Stomach (tissue), 9 donors: ENCODE results near the gene CIAO2B. TPM values are rescaled to one million over a fixed set of nuclear protein-coding genes. Genes with fewer than 3 reads are reported as not detected.

Experiments
- DNase-seq, 2 donors: peaks; one replicate each; pipeline versions ENCODE4 v3.0.0 to v3.0.0-alpha.2; 2013 to 2019
- H3K27ac ChIP-seq, 5 donors: fragments of 200-600 bp in 4 of 5; sonication (generic) in 4 of 5; one replicate each; pipeline ENCODE4 v1.5.1; 2013 to 2019; ENCODE audit warnings: mild to moderate bottlenecking in 1 of 5, moderate library complexity in 1 of 5
- H3K27me3 ChIP-seq, 3 donors: fragments of 200-600 bp; sonication (generic); one replicate each; pipeline ENCODE4 v1.5.1; 2017 to 2019; ENCODE audit warnings: mixed run types in 1 of 3
- H3K36me3 ChIP-seq, 4 donors: fragments of 200-600 bp; sonication (generic); 1 replicate in 3 of 4; 2 replicates in 1 of 4; pipeline ENCODE4 v1.5.1; 2016 to 2019
- H3K4me1 ChIP-seq, 4 donors: fragments of 200-600 bp; sonication (generic); one replicate each; pipeline ENCODE4 v1.5.1; 2016 to 2019
- H3K4me3 ChIP-seq, 4 donors: fragments of 200-600 bp; sonication (generic) in 3 of 4; one replicate each; pipeline ENCODE4 v1.5.1; 2016 to 2019; ENCODE audit warnings: mild to moderate bottlenecking in 1 of 4
- H3K9me3 ChIP-seq, 4 donors: fragments of 200-600 bp; sonication (generic); one replicate each; pipeline ENCODE4 v1.5.1; 2016 to 2019
- CTCF ChIP-seq, 7 experiments: fragments of 450-650 bp in 4 of 7; fragments of 200-600 bp in 3 of 7; sonication (generic) in 3 of 7; IDR thresholded peaks; one replicate each; pipeline ENCODE4 v1.5.1; 2016 to 2019; ENCODE audit warnings: antibody characterized with exemption in 7 of 7, control low read depth in 2 of 7, mild to moderate bottlenecking in 1 of 7
- EP300 ChIP-seq: sonication (generic); formaldehyde crosslinking; IDR thresholded peaks from one replicate; pipeline ENCODE4 v1.6.1; 2017; ENCODE audit warnings: antibody characterized with exemption
- POLR2A ChIP-seq, 4 donors: fragments of 450-650 bp; IDR thresholded peaks; one replicate each; pipeline ENCODE4 v1.6.1; 2016; ENCODE audit warnings: antibody characterized with exemption in 4 of 4, control low read depth in 2 of 4, mild to moderate bottlenecking in 1 of 4, moderate library complexity in 1 of 4
- POLR2AphosphoS5 ChIP-seq, 3 donors: sonication (generic); formaldehyde crosslinking; IDR thresholded peaks; one replicate each; pipeline ENCODE4 v1.6.1; 2016; ENCODE audit warnings: antibody characterized with exemption in 3 of 3
- WGBS, 5 donors: extraction: QIAGEN DNeasy Blood & Tissue Kit in 3 of 5; methylation state at CpG; one replicate each; pipeline versions ENCODE4 v1.1.5 to v1.1.7; 2013 to 2018; 5-methylcytosine and 5-hydroxymethylcytosine counted together
- intact Hi-C: fragments of 100-400 bp; cut with DNase I; formaldehyde crosslinking; loops from one replicate; pipeline ENCODE4 v1.15.1; 2023; ENCODE audit warnings: low total_unique reads
- polyA plus RNA-seq, 3 donors: library from polyadenylated mRNA; stranded (reverse); fragments of 200-250 nt; gene quantifications; one replicate each; pipeline ENCODE4 v1.2.3, GENCODE V29; 2013
- total RNA-seq, 5 donors: library from RNA; depleted of rRNA; stranded (reverse); fragments of >200 nt; gene quantifications; one replicate each; pipeline versions ENCODE4 v1.1.0 to v1.2.3, GENCODE V29; 2014 to 2016
- donor health status: healthy with polysubstance abuse.
- donor health status: Bipolar disorder and iron deficiency.
- donor health status: healthy.

The CIAO2B gene
- total and polyA plus RNA-seq, 8 donors: 4.3 to 176 (median 76.1) TPM

GRCh38 chr16:66911112-66911511, 23.1 kb downstream of the CIAO2B start:
- 63 to 70% (median 68%) methylated on average over 5 of the region's 5 CpGs; no CpG with 5 or more reads in 1 of the 5 donors for WGBS, 5 donors
- Histone ChIP-seq H3K36me3 (no peaks in the 10 kb centered on the region), H3K4me3 (no peak overlapping the region), H3K27ac (no peak overlapping the region), H3K27me3 (no peaks in the 10 kb centered on the region), H3K9me3 (no peaks in the 10 kb centered on the region), H3K4me1 (peaks cover 0 to 5% (median under 1%) of the 10 kb centered on the region in 4 donors)
- TF ChIP-seq EP300: no peak
- no peak for TF ChIP-seq POLR2A (IDR thresholded peaks at IDR 0.05)
- TF ChIP-seq POLR2AphosphoS5 (IDR thresholded peaks at IDR 0.05): no peak
- no peak for TF ChIP-seq CTCF (IDR thresholded peaks at IDR 0.05)
- intact Hi-C loops: no loop called here
- DNase-seq: no peak

- peaks cover 5 to 12% (median 7%) of the 10 kb centered on the region in 4 donors for H3K4me1 ChIP-seq
- H3K9me3 ChIP-seq: no peaks in the 10 kb centered on the region
- no peak for TF ChIP-seq CTCF (IDR thresholded peaks at IDR 0.05)
- no peak for TF ChIP-seq EP300
- no peak for TF ChIP-seq POLR2A (IDR thresholded peaks at IDR 0.05)
- no peak for TF ChIP-seq POLR2AphosphoS5 (IDR thresholded peaks at IDR 0.05)
- H3K36me3 ChIP-seq: no peaks in the 10 kb centered on the region
- H3K27ac ChIP-seq: no peak overlapping the region
- H3K4me3 ChIP-seq: no peak overlapping the region
- no peaks in the 10 kb centered on the region for H3K27me3 ChIP-seq
- intact Hi-C loops: no loop called here
- no peak for DNase-seq
- 81 to 91% (median 83%) methylated on average over 7 to 14 of the region's 14 CpGs for WGBS, 5 donors
These were observed 23.8 kb downstream of the CIAO2B start for GRCh38 chr16:66910175-66910940.

GRCh38 chr16:66908762-66909559, 25.2 kb downstream of the CIAO2B start:
- TF ChIP-seq EP300: no peak
- TF ChIP-seq POLR2A (IDR thresholded peaks at IDR 0.05): no peak
- no peak for TF ChIP-seq CTCF (IDR thresholded peaks at IDR 0.05)
- TF ChIP-seq POLR2AphosphoS5 (IDR thresholded peaks at IDR 0.05): no peak
- no peak for DNase-seq
- Histone ChIP-seq H3K4me3 (no peak overlapping the region), H3K4me1 (peaks cover 19 to 26% (median 21%) of the 10 kb centered on the region in 4 donors), H3K9me3 (no peaks in the 10 kb centered on the region), H3K36me3 (no peaks in the 10 kb centered on the region), H3K27ac (no peak overlapping the region), H3K27me3 (no peaks in the 10 kb centered on the region)
- intact Hi-C loops: no loop called here
- 89 to 94% (median 90%) methylated on average over 14 of the region's 14 CpGs for WGBS, 5 donors

GRCh38 chr16:66908116-66908515, 26.1 kb downstream of the CIAO2B start:
- no peak overlapping the region for H3K27ac ChIP-seq
- no peaks in the 10 kb centered on the region for H3K27me3 ChIP-seq
- TF ChIP-seq EP300 (no peak), CTCF (IDR thresholded peaks at IDR 0.05) (no peak), POLR2AphosphoS5 (IDR thresholded peaks at IDR 0.05) (no peak), POLR2A (IDR thresholded peaks at IDR 0.05) (no peak)
- H3K36me3 ChIP-seq: no peaks in the 10 kb centered on the region
- no peak overlapping the region for H3K4me3 ChIP-seq
- intact Hi-C loops: no loop called here
- DNase-seq: no peak
- H3K9me3 ChIP-seq: no peaks in the 10 kb centered on the region
- H3K4me1 ChIP-seq: peaks cover 25 to 35% (median 29%) of the 10 kb centered on the region in 4 donors
- whole genome bisulfite sequencing, 5 donors: 91 to 100% (median 91%) methylated on average over 3 of the region's 3 CpGs
